GM23338 (cell line): Measurements from ENCODE around the gene NCBP3. TPM values are rescaled to one million over a fixed set of nuclear protein-coding genes. Genes with fewer than 3 reads are reported as not detected.

Source experiments
- ATAC-seq: fragments of 200-7000 bp; cut with Tn5 transposase; 3 replicates; pipeline ENCODE4 v1.9.1; 2020
- DNase-seq: peaks from one replicate; pipeline ENCODE4 v3.0.0-alpha.2; 2015; ENCODE audit warnings: low spot score
- H2AFZ ChIP-seq: fragments of 200-600 bp; sonication (generic); 2 replicates; pipeline ENCODE4 v1.8.0; 2016; ENCODE audit warnings: antibody characterized with exemption, mild to moderate bottlenecking, moderate library complexity
- H3F3A ChIP-seq: fragments of 200-600 bp; sonication (generic); replicated peaks from 2 replicates; pipeline ENCODE4 v1.8.0; 2017; ENCODE audit warnings: antibody characterized with exemption, mixed run types, low read depth
- H3K27ac ChIP-seq: fragments of 200-600 bp; sonication (generic); 2 replicates; pipeline ENCODE4 v1.6.1; 2016; ENCODE audit warnings: low read depth
- H3K27me3 ChIP-seq: fragments of 200-600 bp; sonication (generic); 2 replicates; pipeline ENCODE4 v1.8.0; 2016; ENCODE audit warnings: mild to moderate bottlenecking, mixed run types, moderate library complexity; ENCODE audit not compliant: insufficient read depth
- H3K36me3 ChIP-seq: fragments of 200-600 bp; sonication (generic); 2 replicates; pipeline ENCODE4 v1.8.0; 2016; ENCODE audit warnings: mild to moderate bottlenecking; ENCODE audit not compliant: insufficient read depth
- H3K4me1 ChIP-seq: fragments of 200-600 bp; sonication (generic); 2 replicates; pipeline ENCODE4 v1.8.0; 2016; ENCODE audit warnings: mild to moderate bottlenecking, moderate library complexity; ENCODE audit not compliant: insufficient read depth
- H3K4me2 ChIP-seq: fragments of 200-600 bp; sonication (generic); 2 replicates; pipeline ENCODE4 v1.7.1; 2017; ENCODE audit warnings: mixed run types
- H3K4me3 ChIP-seq: fragments of 200-600 bp; sonication (generic); 2 replicates; pipeline ENCODE4 v1.6.1; 2016; ENCODE audit warnings: mixed run types
- H3K79me2 ChIP-seq: fragments of 200-600 bp; sonication (generic); replicated peaks from 2 replicates; pipeline ENCODE4 v1.8.0; 2017; ENCODE audit warnings: mild to moderate bottlenecking; ENCODE audit not compliant: insufficient read depth
- H3K9me2 ChIP-seq: fragments of 200-600 bp; sonication (generic); 2 replicates; pipeline ENCODE4 v1.8.0; 2017; ENCODE audit not compliant: insufficient read depth
- H4K20me1 ChIP-seq: fragments of 200-600 bp; sonication (generic); replicated peaks from 2 replicates; pipeline ENCODE4 v1.8.0; 2017; ENCODE audit warnings: mild to moderate bottlenecking; ENCODE audit not compliant: insufficient read depth
- H3K27ac Mint-ChIP-seq: 2 replicates; pipeline ENCODE4 v1.8.0; 2020; ENCODE audit warnings: inconsistent platforms, mild to moderate bottlenecking, moderate library complexity, mixed read lengths
- H3K27me3 Mint-ChIP-seq: 3 replicates; pipeline ENCODE4 v1.8.0; 2022; ENCODE audit warnings: low read depth, mild to moderate bottlenecking, moderate library complexity, mixed read lengths, inconsistent platforms; ENCODE audit not compliant: insufficient read depth, poor library complexity
- H3K36me3 Mint-ChIP-seq: 3 replicates; pipeline ENCODE4 v1.8.0; 2021; ENCODE audit warnings: low read depth, mild to moderate bottlenecking, inconsistent platforms, moderate library complexity, mixed read lengths
- H3K4me1 Mint-ChIP-seq: 3 replicates; pipeline ENCODE4 v1.8.0; 2020; ENCODE audit warnings: mild to moderate bottlenecking, inconsistent platforms, mixed read lengths
- H3K4me3 Mint-ChIP-seq: 3 replicates; pipeline ENCODE4 v1.8.0; 2021; ENCODE audit warnings: moderate library complexity, mild to moderate bottlenecking, inconsistent platforms, mixed read lengths
- H3K9me3 Mint-ChIP-seq: 3 replicates; pipeline ENCODE4 v1.8.0; 2020; ENCODE audit warnings: moderate library complexity, mild to moderate bottlenecking, inconsistent platforms, mixed read lengths
- CTCF ChIP-seq, 2 experiments: fragments of 200-600 bp in 1 of 2; sonication (generic) in 1 of 2; conservative IDR thresholded peaks; 2 replicates each; pipeline versions ENCODE4 v1.5.1 to v1.6.1; 2016 to 2017; ENCODE audit warnings: antibody characterized with exemption in 2 of 2, low read depth in 2 of 2, mild to moderate bottlenecking in 2 of 2, moderate library complexity in 1 of 2
- ETS1 ChIP-seq: IDR thresholded peaks from 2 replicates; pipeline ENCODE4 v1.6.1; 2016; ENCODE audit warnings: antibody characterized with exemption
- EZH2phosphoT487 ChIP-seq: fragments of 200-600 bp; sonication (generic); IDR thresholded peaks from one replicate; pipeline ENCODE4 v1.8.1; 2018; ENCODE audit warnings: antibody characterized with exemption; ENCODE audit not compliant: unreplicated experiment
- NANOG ChIP-seq: IDR thresholded peaks from 2 replicates; pipeline ENCODE4 v1.6.1; 2016; ENCODE audit warnings: antibody characterized with exemption, borderline replicate concordance
- POLR2AphosphoS5 ChIP-seq: IDR thresholded peaks from 2 replicates; pipeline ENCODE4 v1.6.1; 2016; ENCODE audit warnings: antibody characterized with exemption, low read depth
- STAT1 ChIP-seq: IDR thresholded peaks from one replicate; pipeline ENCODE4 v1.6.1; 2016; ENCODE audit warnings: antibody characterized with exemption; ENCODE audit not compliant: unreplicated experiment
- ZNF331 ChIP-seq: fragments of 250-450 bp; sonication (Bioruptor Pico); IDR thresholded peaks from 2 replicates; pipeline ENCODE4 v1.5.0; 2020; ENCODE audit warnings: low read depth, mild to moderate bottlenecking, moderate library complexity
- ZNF462 ChIP-seq: fragments of 250-450 bp; sonication (Bioruptor Pico); IDR thresholded peaks from 2 replicates; pipeline ENCODE4 v1.5.0; 2020; ENCODE audit warnings: mild to moderate bottlenecking, moderate library complexity
- polyA plus RNA-seq: library from polyadenylated mRNA; unstranded; fragments of >200 nt; fragmentation: Nextera tagmentation; extraction: Ambion mirVana; gene quantifications from 2 replicates; pipeline ENCODE4 v1.2.1, GENCODE V29; 2016
- total RNA-seq: library from RNA; depleted of rRNA; stranded (reverse); fragments of >200 nt; shearing (Covaris generic); gene quantifications from 2 replicates; pipeline ENCODE4 v1.2.3, GENCODE V29; 2014

Gene NCBP3
- total and polyA plus RNA-seq, 2 experiments from 2014 or later, result 35.5 to 42.8 TPM

GRCh38 chr17:3851461-3852100 is 5.5 kb upstream of the NCBP3 start (continued):
- TF ChIP-seq ZNF462, result no peak
- TF ChIP-seq STAT1, result no peak
- TF ChIP-seq EZH2phosphoT487, result no peak
- TF ChIP-seq ETS1, result no peak
- no peak for TF ChIP-seq ZNF331 (CRISPR knock-in tag)
- no peak for TF ChIP-seq POLR2AphosphoS5

- Histone ChIP-seq H4K20me1 (peaks cover 10% of the 10 kb centered on the region; the same call in 1 of the 2 replicates), H3K36me3 (peaks cover 4% of the 10 kb centered on the region; the same call in 1 of the 2 replicates), H3K27me3 (no peaks in the 10 kb centered on the region), H3K79me2 (peaks cover 21% of the 10 kb centered on the region), H3F3A (peaks cover 8% of the 10 kb centered on the region; the same call in 1 of the 2 replicates), H3K4me3 (no peak overlapping the region), H3K4me1 (peaks cover 11% of the 10 kb centered on the region), H2AFZ (no peak overlapping the region), H3K27ac (no peak overlapping the region), H3K9me2 (no peaks in the 10 kb centered on the region), H3K4me2 (no peak overlapping the region)
- no peak for DNase-seq
- peaks cover 3% of the 10 kb centered on the region; the same call in 2 of the 3 replicates for H3K9me3 Mint-ChIP-seq
- no peak overlapping the region for H3K4me3 Mint-ChIP-seq
- no peak for ATAC-seq
- peaks cover 22% of the 10 kb centered on the region for H3K4me1 Mint-ChIP-seq
- H3K27ac Mint-ChIP-seq, result no peak overlapping the region
- H3K36me3 Mint-ChIP-seq, result peaks cover 14% of the 10 kb centered on the region
- H3K27me3 Mint-ChIP-seq, result peaks cover 12% of the 10 kb centered on the region
- TF ChIP-seq ETS1 (no peak), NANOG (no peak), CTCF (conservative IDR thresholded peaks at IDR 0.05; ENCODE audit: low read depth in 2 of 2) (no peak), POLR2AphosphoS5 (no peak)
Observed at GRCh38 chr17:3848229-3848835, 2.3 kb upstream of the NCBP3 start.
